Measurements from ENCODE around the gene NISCH. TPM values are rescaled to one million over a fixed set of nuclear protein-coding genes. Genes with fewer than 3 reads are reported as not detected.

NISCH gene
- total and polyA plus RNA-seq, 2 of the 8 experiments (the other 6 are each of a cell fraction or from before 2014, with no cell fraction given) = 71.2 to 71.9 TPM

- H3K4me1 ChIP-seq (replicated peaks in 1 of 4; ENCODE audit: control insufficient read depth in 3 of 4, insufficient read depth in 4 of 4, low read length in 3 of 4) = no peaks in the 10 kb centered on the region
- no peak overlapping the region for H2BK120ac ChIP-seq (replicated peaks; ENCODE audit: low read depth, low read length)
- no peak for DNase-seq (ENCODE audit: low read depth in 1 of 2, low spot score in 2 of 2)
- POLR2A ChIA-PET (ENCODE audit: partially characterized antibody) = interaction anchor here (1.2 to 2.1 kb wide), 3 partner anchors 8 to 34 kb away, joined by 5 to 6 read pairs (median 5); partner anchors contain the start of gene STAB1
- H3K4me3 ChIP-seq (ENCODE audit: extremely low read depth in 1 of 4, insufficient read depth in 2 of 4, low read depth in 3 of 4, low read length in 4 of 4) = no peak overlapping the region
- no peak overlapping the region for H4K91ac ChIP-seq (replicated peaks; ENCODE audit: insufficient read length, low read length)
- H3K14ac ChIP-seq (ENCODE audit: insufficient read length) = no peak overlapping the region
- no peak overlapping the region for H4K5ac ChIP-seq (ENCODE audit: insufficient read length, low read depth, low read length)
- H2BK15ac ChIP-seq (ENCODE audit: low read length) = no peak overlapping the region
- CTCF ChIA-PET (ENCODE audit: partially characterized antibody) = interaction anchor here (0.6 to 3.1 kb wide), 17 partner anchors 9 to 314 kb away, joined by 3 to 28 read pairs (median 6); partner anchors contain the start of gene STAB1
- no peak overlapping the region for H2BK5ac ChIP-seq (ENCODE audit: low read depth, low read length)
- no peak overlapping the region for H2AFZ ChIP-seq (ENCODE audit: low read length)
- H2BK12ac ChIP-seq (ENCODE audit: low read depth, low read length) = no peak overlapping the region
- no peak overlapping the region for H3K23ac ChIP-seq (ENCODE audit: insufficient read length)
- TF ChIP-seq ASH2L (IDR thresholded peaks at IDR 0.05; ENCODE audit: low read length) = no peak
- TF ChIP-seq, protein P1, sequence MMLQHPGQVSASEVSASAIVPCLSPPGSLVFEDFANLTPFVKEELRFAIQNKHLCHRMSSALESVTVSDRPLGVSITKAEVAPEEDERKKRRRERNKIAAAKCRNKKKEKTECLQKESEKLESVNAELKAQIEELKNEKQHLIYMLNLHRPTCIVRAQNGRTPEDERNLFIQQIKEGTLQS (IDR thresholded peaks at IDR 0.05; ENCODE audit: insufficient read depth, low read depth, low read length) = no peak
- TF ChIP-seq BACH1 (IDR thresholded peaks at IDR 0.05; ENCODE audit: low read length) = no peak
- no peak overlapping the region for H3K4me2 ChIP-seq (ENCODE audit: insufficient read depth in 1 of 2, low read depth in 2 of 2, low read length in 2 of 2)
- no peaks in the 10 kb centered on the region for H3K9me3 ChIP-seq (ENCODE audit: insufficient read depth in 2 of 2, low read depth in 1 of 2, low read length in 1 of 2)
- no peak for FAIRE-seq
- H2BK20ac ChIP-seq (ENCODE audit: low read length) = no peak overlapping the region
- no peak overlapping the region for H3K9ac ChIP-seq (replicated peaks in 1 of 4; ENCODE audit: extremely low read depth in 1 of 4, low read depth in 3 of 4, low read length in 3 of 4)
- H3K36me3 ChIP-seq (ENCODE audit: control insufficient read depth in 2 of 4, insufficient read depth in 4 of 4, low read length in 3 of 4) = peaks cover 35 to 60% (median 46%) of the 10 kb centered on the region in 4 experiments
- peaks cover 0 to 15% of the 10 kb centered on the region in 2 experiments for H4K20me1 ChIP-seq (replicated peaks in 1 of 2; ENCODE audit: control insufficient read depth in 1 of 2, insufficient read depth in 2 of 2, low read length in 2 of 2)
- no peak overlapping the region for H4K8ac ChIP-seq (ENCODE audit: extremely low read depth, insufficient read depth, low read length)
- no peaks in the 10 kb centered on the region for H3K79me2 ChIP-seq (ENCODE audit: control insufficient read depth in 1 of 2, insufficient read depth in 2 of 2, low read length in 2 of 2)
- H3K18ac ChIP-seq (ENCODE audit: extremely low read depth, low read length) = no peak overlapping the region
- no peak overlapping the region for H3K4ac ChIP-seq (replicated peaks; ENCODE audit: insufficient read length, low read depth, low read length)
- H3K27ac ChIP-seq (ENCODE audit: low read depth, low read length) = no peak overlapping the region
- H3K27me3 ChIP-seq (replicated peaks in 1 of 4; ENCODE audit: control insufficient read depth in 3 of 4, extremely low read depth in 1 of 4, insufficient read depth in 3 of 4, low read length in 3 of 4) = no peaks in the 10 kb centered on the region
- H3K56ac ChIP-seq (replicated peaks; ENCODE audit: insufficient read length, low read depth, low read length) = no peak overlapping the region
- WGBS, 2 experiments (ENCODE audit: extremely low coverage in 1 of 2, insufficient coverage in 1 of 2, insufficient read length in 1 of 2, insufficient replicate concordance in 2 of 2, low coverage in 1 of 2, low lambda C conversion rate in 2 of 2, missing lambda C conversion rate in 1 of 2) = 97% methylated on average over 27 of the region's 27 CpGs; no CpG with 5 or more reads in 1 of the 2 experiments
- H2AK5ac ChIP-seq (ENCODE audit: low read depth, low read length) = no peak overlapping the region
- H3K79me1 ChIP-seq (ENCODE audit: low read depth, low read length) = peaks cover 2% of the 10 kb centered on the region; the same call in 1 of the 2 replicates
- H3K23me2 ChIP-seq (ENCODE audit: low read depth, low read length) = no peaks in the 10 kb centered on the region
These were observed 25.6 kb downstream of the NISCH start for GRCh38 chr3:52480768-52481715.

All from H1 (cell line).